ENCODE measurements around the gene RNF212B.

Gene RNF212B

GRCh38 chr14:23321572-23322547 lies 84.1 kb downstream of the RNF212B start:
- peak; percentile 50 for DNase-seq
